ENCODE data around the gene NMT1. TPM values are rescaled to one million over a fixed set of nuclear protein-coding genes. Genes with fewer than 3 reads are reported as not detected.
"Not testable (repeated sequence)": the region's sequence is repeated elsewhere in the genome, so short reads cannot be mapped to it uniquely, and the experiment has no call there.

The NMT1 gene
- total RNA-seq, 1 donor from 2014 or later, result 98.8 TPM

GRCh38 chr17:45120558-45120957 lies 59.4 kb downstream of the NMT1 start:
- peaks cover 18% of the 10 kb centered on the region for H3K4me1 Mint-ChIP-seq (ENCODE audit: unreplicated experiment)
- no peak for DNase-seq (ENCODE audit: extremely low spot score, unreplicated experiment)

GRCh38 chr17:45121055-45121454 lies 59.9 kb downstream of the NMT1 start:
- no peaks in the 10 kb centered on the region for H3K27me3 Mint-ChIP-seq
- H3K9me3 Mint-ChIP-seq, result no peaks in the 10 kb centered on the region
- no peak for TF ChIP-seq CTCF (conservative IDR thresholded peaks at IDR 0.05)
- H3K4me1 Mint-ChIP-seq (ENCODE audit: unreplicated experiment), result peaks cover 13% of the 10 kb centered on the region
- no peak for DNase-seq (ENCODE audit: extremely low spot score, unreplicated experiment)
- no peak overlapping the region for H3K27ac Mint-ChIP-seq
- H3K4me3 Mint-ChIP-seq, result no peak overlapping the region
- no peaks in the 10 kb centered on the region for H3K36me3 Mint-ChIP-seq

More at GRCh38 chr17:45120558-45120957, 59.4 kb downstream of the NMT1 start:
- no peak for TF ChIP-seq CTCF (conservative IDR thresholded peaks at IDR 0.05)
- H3K36me3 Mint-ChIP-seq, result no peaks in the 10 kb centered on the region
- H3K27me3 Mint-ChIP-seq, result no peaks in the 10 kb centered on the region
- no peak overlapping the region for H3K27ac Mint-ChIP-seq
- no peak overlapping the region for H3K4me3 Mint-ChIP-seq
- H3K9me3 Mint-ChIP-seq, result no peaks in the 10 kb centered on the region

GRCh38 chr17:45123076-45123770 lies 62.1 kb downstream of the NMT1 start:
- peak overlapping the region; percentile 58 for H3K27ac Mint-ChIP-seq
- no peaks in the 10 kb centered on the region for H3K36me3 Mint-ChIP-seq
- H3K4me1 Mint-ChIP-seq (ENCODE audit: unreplicated experiment), result peaks cover 17% of the 10 kb centered on the region
- no peaks in the 10 kb centered on the region for H3K9me3 Mint-ChIP-seq
- no peak for TF ChIP-seq CTCF (conservative IDR thresholded peaks at IDR 0.05)
- no peak overlapping the region for H3K4me3 Mint-ChIP-seq
- no peak for DNase-seq (ENCODE audit: extremely low spot score, unreplicated experiment)
- no peaks in the 10 kb centered on the region for H3K27me3 Mint-ChIP-seq

- Mint-ChIP-seq H3K9me3 (no peaks in the 10 kb centered on the region), H3K36me3 (no peaks in the 10 kb centered on the region), H3K27me3 (no peaks in the 10 kb centered on the region), H3K4me1 (ENCODE audit: unreplicated experiment) (peaks cover 17% of the 10 kb centered on the region), H3K27ac (peak overlapping the region; percentile 11), H3K4me3 (no peak overlapping the region)
- no peak for DNase-seq (ENCODE audit: extremely low spot score, unreplicated experiment)
- TF ChIP-seq CTCF (conservative IDR thresholded peaks at IDR 0.05), result no peak
Observed at GRCh38 chr17:45123930-45124796, 63.0 kb downstream of the NMT1 start.

GRCh38 chr17:45124797-45125122 lies 63.6 kb downstream of the NMT1 start:
- peaks cover 17% of the 10 kb centered on the region for H3K4me1 Mint-ChIP-seq (ENCODE audit: unreplicated experiment)
- not testable (repeated sequence) for H3K4me3 Mint-ChIP-seq; H3K36me3 Mint-ChIP-seq; H3K9me3 Mint-ChIP-seq; DNase-seq (ENCODE audit: extremely low spot score, unreplicated experiment); H3K27me3 Mint-ChIP-seq
- peak overlapping the region; percentile 11 for H3K27ac Mint-ChIP-seq

- peaks cover 17% of the 10 kb centered on the region for H3K4me1 Mint-ChIP-seq (ENCODE audit: unreplicated experiment)
- TF ChIP-seq CTCF (conservative IDR thresholded peaks at IDR 0.05), result no peak
- no peak for DNase-seq (ENCODE audit: extremely low spot score, unreplicated experiment)
- H3K4me3 Mint-ChIP-seq, result no peak overlapping the region
- no peak overlapping the region for H3K27ac Mint-ChIP-seq
- H3K36me3 Mint-ChIP-seq, result no peaks in the 10 kb centered on the region
- no peaks in the 10 kb centered on the region for H3K9me3 Mint-ChIP-seq
- no peaks in the 10 kb centered on the region for H3K27me3 Mint-ChIP-seq
Observed at GRCh38 chr17:45125509-45125908, 64.4 kb downstream of the NMT1 start.

All from type B pancreatic cell (in vitro differentiated cells).